K562 (cell line): ENCODE results near the gene MYO1A. TPM values are rescaled to one million over a fixed set of nuclear protein-coding genes. Genes with fewer than 3 reads are reported as not detected.

Source experiments
- CBX3 ChIP-seq, 2 experiments: IDR thresholded peaks; 1 replicate in 1 of 2; 2 replicates in 1 of 2; pipeline ENCODE4 v1.6.1; 2012; ENCODE audit warnings: inconsistent platforms in 2 of 2, low read length in 2 of 2, borderline replicate concordance in 1 of 2, control low read depth in 1 of 2
- KHSRP ChIP-seq: fragments of 450-650 bp; IDR thresholded peaks from 2 replicates; pipeline ENCODE4 v1.6.1; 2017
- MAFG ChIP-seq: fragments of 450-650 bp; conservative IDR thresholded peaks from 2 replicates; pipeline ENCODE4 v1.6.1; 2016; ENCODE audit warnings: missing genetic modification characterization, missing compliant biosample characterization
- NFATC3 ChIP-seq: fragments of 450-650 bp; IDR thresholded peaks from 2 replicates; pipeline ENCODE4 v1.6.1; 2017; ENCODE audit warnings: mild to moderate bottlenecking
- NR1H2 ChIP-seq: sonication (generic); formaldehyde crosslinking; IDR thresholded peaks from 2 replicates; pipeline ENCODE4 v1.4.0; 2020; ENCODE audit warnings: mild to moderate bottlenecking, missing genetic modification reagents
- PBX2 ChIP-seq, 2 experiments: IDR thresholded peaks in 1 of 2; conservative IDR thresholded peaks in 1 of 2; 2 replicates each; pipeline ENCODE4 v1.6.1; 2016; ENCODE audit warnings: low read depth in 2 of 2, mild to moderate bottlenecking in 1 of 2, missing compliant biosample characterization in 1 of 2, missing genetic modification characterization in 1 of 2, moderate library complexity in 1 of 2
- POLR2AphosphoS2 ChIP-seq: IDR thresholded peaks from 2 replicates; pipeline ENCODE4 v1.6.1; 2012; ENCODE audit warnings: low read length, improper control_type of control experiment
- PTTG1 ChIP-seq: fragments of 450-650 bp; IDR thresholded peaks from 2 replicates; pipeline ENCODE4 v1.6.1; 2016; ENCODE audit warnings: low read depth, mild to moderate bottlenecking, missing genetic modification characterization, missing compliant biosample characterization
- SMARCE1 ChIP-seq: fragments of 450-650 bp; IDR thresholded peaks from 2 replicates; pipeline ENCODE4 v1.7.1; 2016; ENCODE audit warnings: mild to moderate bottlenecking
- SPI1 ChIP-seq: IDR thresholded peaks from 2 replicates; pipeline ENCODE4 v1.6.1; 2011; ENCODE audit warnings: low read depth, low read length, control low read depth, borderline replicate concordance
- SUPT5H ChIP-seq: fragments of 450-650 bp; IDR thresholded peaks from 2 replicates; pipeline ENCODE4 v1.6.1; 2016
- TRIM24 ChIP-seq, 2 experiments: fragments of 450-650 bp; IDR thresholded peaks; 2 replicates each; pipeline ENCODE4 v1.6.1; 2016
- ZBTB5 ChIP-seq: fragments of 450-650 bp; IDR thresholded peaks from 2 replicates; pipeline ENCODE4 v1.6.1; 2017; ENCODE audit warnings: antibody characterized with exemption
- ZNF133 ChIP-seq: fragments of 250-450 bp; sonication (Bioruptor Pico); IDR thresholded peaks from 2 replicates; pipeline ENCODE4 v1.4.0; 2020; ENCODE audit warnings: mild to moderate bottlenecking
- ZNF512 ChIP-seq: IDR thresholded peaks from 2 replicates; pipeline ENCODE4 v1.6.1; 2016; ENCODE audit warnings: missing genetic modification characterization, missing compliant biosample characterization
- ZSCAN29 ChIP-seq: fragments of 450-650 bp; IDR thresholded peaks from 2 replicates; pipeline ENCODE4 v1.6.1; 2017
- polyA plus RNA-seq, 8 experiments: library from polyadenylated mRNA; depleted of rRNA in 4 of 8; stranded (reverse) in 5 of 8; unstranded in 3 of 8; fragments of >200 nt; fragmentation: Nextera tagmentation in 2 of 8; fragmentation: Illumina TruSeq in 1 of 8; extraction: Ambion mirVana in 2 of 8; extraction: Trizol in 1 of 8; gene quantifications; 2 replicates each; pipeline versions ENCODE4 v1.2.1 to v1.2.3, GENCODE V29; 2011 to 2014; ENCODE audit warnings: inconsistent platforms in 1 of 8, missing spikeins in 1 of 8
- total RNA-seq, 7 experiments: library from RNA; depleted of rRNA in 6 of 7; stranded (reverse); fragments of >200 nt in 6 of 7; fragmentation: Illumina TruSeq in 2 of 7; extraction: Trizol in 2 of 7; gene quantifications; 2 replicates each; pipeline versions ENCODE4 v1.2.1 to v1.2.3, GENCODE V29; 2011 to 2021; ENCODE audit warnings: low replicate concordance in 1 of 7
- TF ChIP-seq, protein P1 (sequence below): fragments of 450-650 bp; IDR thresholded peaks from 2 replicates; pipeline ENCODE4 v1.6.1; 2018; ENCODE audit warnings: mild to moderate bottlenecking, low read depth; ENCODE audit not compliant: partially characterized antibody
- TF ChIP-seq, protein P2 (sequence below), 2 experiments: fragments of 250-450 bp in 1 of 2; fragments of 450-650 bp in 1 of 2; sonication (Bioruptor Pico) in 1 of 2; IDR thresholded peaks; 2 replicates each; pipeline versions ENCODE4 v1.6.1 to v1.8.0; 2016 to 2021; ENCODE audit warnings: mild to moderate bottlenecking in 2 of 2, moderate library complexity in 2 of 2, missing compliant biosample characterization in 1 of 2, missing genetic modification characterization in 1 of 2

Gene MYO1A
- total and polyA plus RNA-seq, 9 of the 15 experiments (the other 6 are each of a cell fraction or from before 2014, with no cell fraction given): 0.03 to 0.29 (median 0.14) TPM; not detected in 2

DNA sequence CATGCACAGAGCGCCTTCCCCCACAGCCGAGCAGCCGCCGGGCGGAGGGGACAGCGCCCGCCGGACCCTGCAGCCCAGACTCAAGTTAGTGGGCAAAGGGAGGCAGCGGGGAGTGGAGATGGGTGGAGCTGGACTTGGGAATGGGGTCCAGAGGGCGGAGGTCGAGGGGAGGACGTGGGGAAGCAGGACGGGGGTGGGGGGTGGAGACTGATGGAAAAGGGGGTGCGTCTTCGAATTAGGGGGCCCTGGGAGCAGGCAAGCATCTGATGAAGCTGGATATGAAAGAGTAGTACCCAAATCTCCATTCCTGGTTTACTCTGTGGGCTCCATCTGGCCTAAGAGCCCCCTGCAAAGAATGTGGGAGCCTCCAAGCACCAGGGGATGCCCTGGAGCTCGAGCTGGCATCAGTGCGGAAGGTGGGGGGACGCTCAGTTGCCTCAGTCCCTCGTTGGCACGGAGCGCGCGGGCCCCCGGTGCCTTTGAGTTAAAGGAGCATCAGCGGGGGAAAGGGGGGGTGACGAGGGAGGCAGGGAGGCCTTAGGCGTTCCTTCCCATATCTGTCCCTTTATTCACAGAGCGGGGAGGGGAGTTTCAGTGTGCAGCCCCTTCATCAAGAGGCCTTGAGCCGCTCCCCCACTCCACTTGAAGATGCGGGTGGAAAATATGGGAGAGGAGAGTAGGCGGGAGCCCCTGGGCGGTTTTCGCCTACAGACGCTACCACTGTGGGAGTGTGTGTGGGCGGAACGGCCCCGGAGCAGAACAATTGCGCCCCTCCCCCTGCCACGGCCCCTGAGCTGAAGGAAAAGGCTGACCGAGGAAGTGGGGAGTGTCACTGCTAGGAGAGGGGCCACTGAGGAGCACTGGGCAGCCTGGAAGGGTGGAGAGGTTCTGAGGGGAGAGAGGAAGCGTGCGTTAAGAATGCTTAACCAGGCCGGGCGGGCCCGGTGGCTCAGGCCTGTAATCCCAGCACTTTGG, 39.6 kb upstream of the MYO1A start (continued):
- TF ChIP-seq, protein P1, sequence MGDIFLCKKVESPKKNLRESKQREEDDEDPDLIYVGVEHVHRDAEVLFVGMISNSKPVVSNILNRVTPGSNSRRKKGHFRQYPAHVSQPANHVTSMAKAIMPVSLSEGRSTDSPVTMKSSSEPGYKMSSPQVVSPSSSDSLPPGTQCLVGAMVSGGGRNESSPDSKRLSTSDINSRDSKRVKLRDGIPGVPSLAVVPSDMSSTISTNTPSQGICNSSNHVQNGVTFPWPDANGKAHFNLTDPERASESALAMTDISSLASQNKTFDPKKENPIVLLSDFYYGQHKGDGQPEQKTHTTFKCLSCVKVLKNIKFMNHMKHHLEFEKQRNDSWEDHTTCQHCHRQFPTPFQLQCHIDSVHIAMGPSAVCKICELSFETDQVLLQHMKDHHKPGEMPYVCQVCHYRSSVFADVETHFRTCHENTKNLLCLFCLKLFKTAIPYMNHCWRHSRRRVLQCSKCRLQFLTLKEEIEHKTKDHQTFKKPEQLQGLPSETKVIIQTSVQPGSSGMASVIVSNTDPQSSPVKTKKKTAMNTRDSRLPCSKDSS: no peak
- TF ChIP-seq KHSRP (no peak), NR1H2 (CRISPR knock-in tag) (no peak), NFATC3 (no peak), SUPT5H (peak; percentile 22; the same call in 1 of the 2 replicates), SPI1 (0 out of 2 replicates have a peak, but pooled peaks have one; percentile 14), SMARCE1 (peak; percentile 29; the same call in 1 of the 2 replicates), TRIM24 (IDR thresholded peaks at IDR 0.05) (no peak), ZSCAN29 (no peak), PBX2 (CRISPR knock-in tag; IDR thresholded peaks at IDR 0.05; ENCODE audit: low read depth) (no peak), PBX2 (tag; conservative IDR thresholded peaks at IDR 0.05; ENCODE audit: low read depth) (no peak), PTTG1 (tag) (no peak), ZBTB5 (no peak), ZNF133 (CRISPR knock-in tag) (no peak), ZNF512 (tag) (no peak), MAFG (tag) (no peak), POLR2AphosphoS2 (no peak), CBX3 (IDR thresholded peaks at IDR 0.05; ENCODE audit: borderline replicate concordance in 1 of 2, low read length in 2 of 2) (no peak)
- TF ChIP-seq, protein P2, sequence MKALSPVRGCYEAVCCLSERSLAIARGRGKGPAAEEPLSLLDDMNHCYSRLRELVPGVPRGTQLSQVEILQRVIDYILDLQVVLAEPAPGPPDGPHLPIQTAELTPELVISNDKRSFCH (CRISPR knock-in tag; IDR thresholded peaks at IDR 0.05): no peak
- TF ChIP-seq, protein P2 (tag; IDR thresholded peaks at IDR 0.05): no peak
